H9 (cell line): ENCODE measurements around the gene VIPR2. TPM values are rescaled to one million over a fixed set of nuclear protein-coding genes. Genes with fewer than 3 reads are reported as not detected.

Experiments
- DNase-seq: peaks from one replicate; pipeline ENCODE4 v3.0.0-alpha.2; 2017
- H2AFZ ChIP-seq: one replicate; pipeline ENCODE4 v1.6.1; 2013; ENCODE audit warnings: mild to moderate bottlenecking, low read length, control low read depth, moderate library complexity
- H2AK5ac ChIP-seq: 2 replicates; pipeline ENCODE4 v1.6.1; 2013; ENCODE audit warnings: low read length, control low read depth, mixed read lengths; ENCODE audit not compliant: insufficient read length
- H2BK120ac ChIP-seq: one replicate; pipeline ENCODE4 v1.6.1; 2013; ENCODE audit warnings: low read depth, mild to moderate bottlenecking, low read length, control low read depth, inconsistent platforms; ENCODE audit not compliant: poor library complexity, severe bottlenecking
- H2BK12ac ChIP-seq: 2 replicates; pipeline ENCODE4 v1.6.1; 2013; ENCODE audit warnings: low read length, control low read depth, mixed read lengths, low read depth; ENCODE audit not compliant: insufficient read length
- H2BK15ac ChIP-seq: 2 replicates; pipeline ENCODE4 v1.6.1; 2013; ENCODE audit warnings: low read depth, low read length, control low read depth
- H2BK20ac ChIP-seq: one replicate; pipeline ENCODE4 v1.6.1; 2013; ENCODE audit warnings: low read depth, mild to moderate bottlenecking, low read length, control low read depth, inconsistent platforms; ENCODE audit not compliant: poor library complexity, severe bottlenecking
- H2BK5ac ChIP-seq: 2 replicates; pipeline ENCODE4 v1.6.1; 2013; ENCODE audit warnings: low read length, control low read depth, mixed read lengths; ENCODE audit not compliant: insufficient read length
- H3K14ac ChIP-seq: 2 replicates; pipeline ENCODE4 v1.6.1; 2013; ENCODE audit warnings: low read length, control low read depth; ENCODE audit not compliant: insufficient read depth
- H3K18ac ChIP-seq: 2 replicates; pipeline ENCODE4 v1.6.1; 2013; ENCODE audit warnings: low read depth, mild to moderate bottlenecking, mixed read lengths, low read length, control low read depth; ENCODE audit not compliant: insufficient read length
- H3K23ac ChIP-seq: 2 replicates; pipeline ENCODE4 v1.6.1; 2013; ENCODE audit warnings: low read length, control low read depth, mixed read lengths, low read depth; ENCODE audit not compliant: insufficient read length
- H3K23me2 ChIP-seq: 2 replicates; pipeline ENCODE4 v1.6.1; 2013; ENCODE audit warnings: low read depth, mild to moderate bottlenecking, mixed read lengths, low read length, control low read depth; ENCODE audit not compliant: insufficient read length, poor library complexity, severe bottlenecking
- H3K27ac ChIP-seq: 2 replicates; pipeline ENCODE4 v1.5.1; 2013; ENCODE audit warnings: low read length, control low read depth, mixed read lengths, low read depth; ENCODE audit not compliant: insufficient read length
- H3K27me3 ChIP-seq: 2 replicates; pipeline ENCODE4 v1.6.1; 2013; ENCODE audit warnings: low read length, control low read depth, inconsistent platforms; ENCODE audit not compliant: insufficient read depth
- H3K4ac ChIP-seq: 2 replicates; pipeline ENCODE4 v1.6.1; 2013; ENCODE audit warnings: low read depth, mild to moderate bottlenecking, control low read depth, inconsistent platforms, low read length, moderate library complexity
- H3K4me1 ChIP-seq: 2 replicates; pipeline ENCODE4 v1.6.1; 2013; ENCODE audit warnings: low read length, control low read depth, inconsistent platforms; ENCODE audit not compliant: insufficient read depth
- H3K4me2 ChIP-seq: 2 replicates; pipeline ENCODE4 v1.6.1; 2013; ENCODE audit warnings: low read length, control low read depth, mixed read lengths; ENCODE audit not compliant: insufficient read length, insufficient read depth
- H3K56ac ChIP-seq: 2 replicates; pipeline ENCODE4 v1.6.1; 2013; ENCODE audit warnings: low read depth, mild to moderate bottlenecking, mixed read lengths, low read length, control low read depth; ENCODE audit not compliant: insufficient read length
- H3K79me1 ChIP-seq: 2 replicates; pipeline ENCODE4 v1.6.1; 2013; ENCODE audit warnings: low read depth, mild to moderate bottlenecking, moderate library complexity, low read length, control low read depth, inconsistent platforms; ENCODE audit not compliant: insufficient read depth, poor library complexity, severe bottlenecking
- H3K79me2 ChIP-seq: 2 replicates; pipeline ENCODE4 v1.6.1; 2013; ENCODE audit warnings: low read length, control low read depth, inconsistent platforms; ENCODE audit not compliant: insufficient read depth
- H3K9ac ChIP-seq: 2 replicates; pipeline ENCODE4 v1.6.1; 2013; ENCODE audit warnings: low read length, control low read depth, mixed read lengths; ENCODE audit not compliant: insufficient read length; ENCODE audit errors: extremely low read depth
- H3K9me3 ChIP-seq: one replicate; pipeline ENCODE4 v1.6.1; 2013; ENCODE audit warnings: low read depth, low read length, inconsistent platforms; ENCODE audit not compliant: control insufficient read depth
- H3T11ph ChIP-seq: one replicate; pipeline ENCODE4 v1.6.1; 2013; ENCODE audit warnings: mild to moderate bottlenecking, low read length, control low read depth, inconsistent platforms
- H4K20me1 ChIP-seq: one replicate; pipeline ENCODE4 v1.6.1; 2013; ENCODE audit not compliant: control insufficient read depth, insufficient read length, insufficient read depth
- H4K5ac ChIP-seq: 2 replicates; pipeline ENCODE4 v1.6.1; 2013; ENCODE audit warnings: low read depth, mild to moderate bottlenecking, mixed read lengths, low read length, control low read depth; ENCODE audit not compliant: insufficient read length
- H4K8ac ChIP-seq: replicated peaks from 2 replicates; pipeline ENCODE4 v1.6.1; 2013; ENCODE audit warnings: low read length, control low read depth, mixed read lengths, low read depth; ENCODE audit not compliant: insufficient read length
- H4K91ac ChIP-seq: 2 replicates; pipeline ENCODE4 v1.6.1; 2013; ENCODE audit warnings: low read depth, mild to moderate bottlenecking, moderate library complexity, mixed read lengths, low read length, control low read depth; ENCODE audit not compliant: insufficient read length
- H3K27ac Mint-ChIP-seq, 3 experiments: 2 replicates in 2 of 3; 3 replicates in 1 of 3; pipeline ENCODE4 v1.8.0; 2020 to 2021; ENCODE audit warnings: mixed read lengths in 3 of 3, mild to moderate bottlenecking in 1 of 3, moderate library complexity in 1 of 3
- H3K27me3 Mint-ChIP-seq: 2 replicates; pipeline ENCODE4 v1.8.0; 2021; ENCODE audit warnings: low read depth, mild to moderate bottlenecking, moderate library complexity, mixed read lengths
- H3K36me3 Mint-ChIP-seq, 3 experiments: 2 replicates in 2 of 3; 3 replicates in 1 of 3; pipeline ENCODE4 v1.8.0; 2020 to 2021; ENCODE audit warnings: low read depth in 3 of 3, mixed read lengths in 3 of 3; ENCODE audit not compliant: insufficient read depth in 1 of 3
- H3K4me1 Mint-ChIP-seq, 2 experiments: 2 replicates each; pipeline ENCODE4 v1.8.0; 2020; ENCODE audit warnings: mixed read lengths in 2 of 2
- H3K4me3 Mint-ChIP-seq, 2 experiments: 2 replicates in 1 of 2; 3 replicates in 1 of 2; pipeline ENCODE4 v1.8.0; 2020 to 2021; ENCODE audit warnings: mild to moderate bottlenecking in 2 of 2, mixed read lengths in 2 of 2, moderate library complexity in 1 of 2
- H3K9me3 Mint-ChIP-seq, 2 experiments: 2 replicates in 1 of 2; 3 replicates in 1 of 2; pipeline ENCODE4 v1.8.0; 2020; ENCODE audit warnings: mild to moderate bottlenecking in 2 of 2, mixed read lengths in 2 of 2, moderate library complexity in 1 of 2
- CTCF ChIP-seq: fragments of 200-600 bp; sonication (generic); conservative IDR thresholded peaks from 3 replicates; pipeline ENCODE4 v1.8.0; 2021; ENCODE audit warnings: antibody characterized with exemption, mild to moderate bottlenecking
- WGBS: extraction: QIAGEN DNeasy Blood & Tissue Kit; methylation state at CpG from one replicate; pipeline ENCODE4 v1.1.7; 2013; ENCODE audit warnings: missing lambda C conversion rate, low lambda C conversion rate, mixed read lengths; ENCODE audit not compliant: insufficient read length; ENCODE audit errors: extremely low coverage; 5-methylcytosine and 5-hydroxymethylcytosine counted together
- total RNA-seq: library from RNA; stranded (reverse); gene quantifications from 2 replicates; pipeline ENCODE4 v1.2.1, GENCODE V29; 2021

VIPR2 gene
- total RNA-seq, 1 experiment from 2014 or later: 1.6 TPM

- Histone ChIP-seq H4K20me1 (no peaks in the 10 kb centered on the region), H3K56ac (no peak overlapping the region), H4K5ac (no peak overlapping the region), H3K23me2 (peaks cover 5% of the 10 kb centered on the region), H3K79me2 (no peaks in the 10 kb centered on the region), H3K9ac (no peak overlapping the region), H3K14ac (no peak overlapping the region), H4K91ac (no peak overlapping the region), H2BK120ac (no peak overlapping the region), H2BK12ac (no peak overlapping the region), H2AK5ac (no peak overlapping the region), H4K8ac (no peak overlapping the region), H3K18ac (no peak overlapping the region), H2AFZ (no peak overlapping the region), H3K79me1 (no peaks in the 10 kb centered on the region), H3K27ac (no peak overlapping the region), H3T11ph (no peak overlapping the region), H3K4me2 (no peak overlapping the region), H2BK15ac (no peak overlapping the region), H3K9me3 (no peaks in the 10 kb centered on the region), H3K27me3 (no peaks in the 10 kb centered on the region), H2BK20ac (no peak overlapping the region), H2BK5ac (no peak overlapping the region), H3K4ac (no peak overlapping the region), H3K4me1 (no peaks in the 10 kb centered on the region), H3K23ac (no peak overlapping the region)
- H3K36me3 Mint-ChIP-seq: peaks cover 0 to 4% (median 0%) of the 10 kb centered on the region in 3 experiments; a peak in 2 of 7 replicates
- WGBS: no CpG with 5 or more reads among the region's 5 CpGs
- peaks cover 21% of the 10 kb centered on the region for H3K27me3 Mint-ChIP-seq
- no peaks in the 10 kb centered on the region; a peak in 1 of 5 replicates for H3K9me3 Mint-ChIP-seq
- H3K4me1 Mint-ChIP-seq: peaks cover 8 to 33% of the 10 kb centered on the region in 2 experiments
- DNase-seq: no peak
- no peak overlapping the region for H3K4me3 Mint-ChIP-seq
- H3K27ac Mint-ChIP-seq: no peak overlapping the region
- TF ChIP-seq CTCF: no peak
Measured at GRCh38 chr7:159033473-159033825, 111.2 kb downstream of the VIPR2 start.
